Liver (tissue), 9 donors: ENCODE results near the gene CD6. TPM values are rescaled to one million over a fixed set of nuclear protein-coding genes. Genes with fewer than 3 reads are reported as not detected.

Experiments
- DNase-seq: peaks from one replicate; pipeline ENCODE4 v3.0.0-alpha.2; 2017; ENCODE audit warnings: low spot score
- H3K27ac ChIP-seq, 2 donors: one replicate each; pipeline ENCODE4 v1.7.0; 2013; ENCODE audit warnings: inconsistent platforms in 2 of 2, low read length in 2 of 2, control low read depth in 1 of 2, low read depth in 1 of 2, mild to moderate bottlenecking in 1 of 2
- H3K27me3 ChIP-seq, 4 donors: one replicate each; pipeline versions ENCODE4 v1.6.1 to v1.7.0; 2013; ENCODE audit warnings: low read length in 3 of 4, inconsistent platforms in 1 of 4, mild to moderate bottlenecking in 1 of 4, moderate library complexity in 1 of 4; ENCODE audit not compliant: control insufficient read depth in 4 of 4, insufficient read depth in 4 of 4
- H3K36me3 ChIP-seq, 4 donors: one replicate each; pipeline versions ENCODE4 v1.6.1 to v1.7.0; 2013; ENCODE audit warnings: low read length in 3 of 4, mild to moderate bottlenecking in 3 of 4, low read depth in 1 of 4, moderate library complexity in 1 of 4; ENCODE audit not compliant: control insufficient read depth in 4 of 4, insufficient read depth in 3 of 4
- H3K4me1 ChIP-seq, 4 donors: one replicate each; pipeline versions ENCODE4 v1.6.1 to v1.7.0; 2013; ENCODE audit warnings: low read length in 3 of 4, mild to moderate bottlenecking in 3 of 4, moderate library complexity in 1 of 4; ENCODE audit not compliant: control insufficient read depth in 4 of 4, insufficient read depth in 4 of 4
- H3K4me3 ChIP-seq, 3 donors: one replicate each; pipeline versions ENCODE4 v1.6.1 to v1.7.0; 2013; ENCODE audit warnings: low read length in 3 of 3, control low read depth in 1 of 3, low read depth in 1 of 3, mild to moderate bottlenecking in 1 of 3
- H3K9ac ChIP-seq, 2 donors: one replicate each; pipeline ENCODE4 v1.7.0; 2013; ENCODE audit warnings: low read length in 2 of 2, mild to moderate bottlenecking in 2 of 2, moderate library complexity in 2 of 2, control low read depth in 1 of 2, low read depth in 1 of 2
- H3K9me3 ChIP-seq, 4 donors: one replicate each; pipeline versions ENCODE4 v1.6.1 to v1.7.0; 2013; ENCODE audit warnings: low read length in 3 of 4; ENCODE audit not compliant: control insufficient read depth in 4 of 4
- ATF3 ChIP-seq: IDR thresholded peaks from 2 replicates; pipeline ENCODE4 v1.6.1; 2016; ENCODE audit warnings: antibody characterized with exemption
- CTCF ChIP-seq: fragments of 150-350 bp; IDR thresholded peaks from 2 replicates; pipeline ENCODE4 v1.5.1; 2017; ENCODE audit warnings: improper control_type of control experiment, low read depth, low read length; ENCODE audit not compliant: missing input control
- EGR1 ChIP-seq, 2 donors: IDR thresholded peaks; 2 replicates each; pipeline ENCODE4 v1.6.1; 2016 to 2018; ENCODE audit warnings: antibody characterized with exemption in 2 of 2, low read depth in 2 of 2
- FOXA1 ChIP-seq: IDR thresholded peaks from 2 replicates; pipeline ENCODE4 v1.6.1; 2016; ENCODE audit warnings: antibody characterized with exemption
- FOXA2 ChIP-seq: IDR thresholded peaks from 2 replicates; pipeline ENCODE4 v1.6.1; 2016; ENCODE audit warnings: antibody characterized with exemption
- GABPA ChIP-seq, 2 donors: IDR thresholded peaks in 1 of 2; conservative IDR thresholded peaks in 1 of 2; 2 replicates each; pipeline ENCODE4 v1.6.1; 2016; ENCODE audit warnings: antibody characterized with exemption in 2 of 2, mild to moderate bottlenecking in 1 of 2, moderate library complexity in 1 of 2
- HNF4A ChIP-seq, 2 donors: conservative IDR thresholded peaks; 2 replicates each; pipeline ENCODE4 v1.6.1; 2016; ENCODE audit warnings: antibody characterized with exemption in 2 of 2, mild to moderate bottlenecking in 2 of 2
- HNF4G ChIP-seq: IDR thresholded peaks from 2 replicates; pipeline ENCODE4 v1.6.1; 2016; ENCODE audit warnings: antibody characterized with exemption
- JUND ChIP-seq, 2 donors: IDR thresholded peaks; 2 replicates each; pipeline ENCODE4 v1.6.1; 2016; ENCODE audit warnings: antibody characterized with exemption in 2 of 2
- MAX ChIP-seq: IDR thresholded peaks from 2 replicates; pipeline ENCODE4 v1.6.1; 2016; ENCODE audit warnings: antibody characterized with exemption
- NR2F2 ChIP-seq: IDR thresholded peaks from 2 replicates; pipeline ENCODE4 v1.6.1; 2016; ENCODE audit warnings: antibody characterized with exemption
- RAD21 ChIP-seq, 2 donors: IDR thresholded peaks; 2 replicates each; pipeline ENCODE4 v1.6.1; 2016; ENCODE audit warnings: antibody characterized with exemption in 2 of 2, mild to moderate bottlenecking in 2 of 2
- REST ChIP-seq: IDR thresholded peaks from 2 replicates; pipeline ENCODE4 v1.6.1; 2016; ENCODE audit warnings: antibody characterized with exemption, mild to moderate bottlenecking
- RXRA ChIP-seq, 2 donors: IDR thresholded peaks; 2 replicates each; pipeline ENCODE4 v1.6.1; 2017 to 2018; ENCODE audit warnings: antibody characterized with exemption in 2 of 2, mild to moderate bottlenecking in 1 of 2
- SP1 ChIP-seq: IDR thresholded peaks from 2 replicates; pipeline ENCODE4 v1.6.1; 2018; ENCODE audit warnings: antibody characterized with exemption, mild to moderate bottlenecking
- TAF1 ChIP-seq: conservative IDR thresholded peaks from 2 replicates; pipeline ENCODE4 v1.6.1; 2016; ENCODE audit warnings: antibody characterized with exemption, mild to moderate bottlenecking
- YY1 ChIP-seq: IDR thresholded peaks from 2 replicates; pipeline ENCODE4 v1.6.1; 2016; ENCODE audit warnings: antibody characterized with exemption, mild to moderate bottlenecking
- ZBTB33 ChIP-seq: IDR thresholded peaks from 2 replicates; pipeline ENCODE4 v1.6.1; 2016; ENCODE audit warnings: antibody characterized with exemption
- WGBS: extraction: QIAGEN DNeasy Blood & Tissue Kit; methylation state at CpG from one replicate; pipeline ENCODE4 v1.1.7; 2013; 5-methylcytosine and 5-hydroxymethylcytosine counted together
- polyA plus RNA-seq, 2 donors: library from polyadenylated mRNA; stranded (reverse) in 1 of 2; unstranded in 1 of 2; fragments of 200-250 nt in 1 of 2; fragments of >200 nt in 1 of 2; fragmentation: Nextera tagmentation in 1 of 2; extraction: Ambion mirVana in 1 of 2; gene quantifications; one replicate each; pipeline versions ENCODE4 v1.2.1 to v1.2.3, GENCODE V29; 2013 to 2015
- total RNA-seq, 2 donors: library from RNA; depleted of rRNA; stranded (reverse); fragments of >200 nt; gene quantifications; one replicate each; pipeline ENCODE4 v1.2.3, GENCODE V29; 2014
- donor health status: healthy.
- donor health status: healthy.
- donor health status: healthy.
- donor health status: healthy.
- donor health status: healthy.

Gene CD6
- total and polyA plus RNA-seq, 4 donors = 0.31 to 0.59 (median 0.45) TPM

- no peak overlapping the region for H3K4me3 ChIP-seq
- H3K9ac ChIP-seq = no peak overlapping the region
- 54% methylated on average over 5 of the region's 5 CpGs for WGBS
- no peaks in the 10 kb centered on the region for H3K4me1 ChIP-seq
- H3K9me3 ChIP-seq = peaks cover 0 to 3% (median 0%) of the 10 kb centered on the region in 4 donors
- DNase-seq = no peak
- H3K27ac ChIP-seq = no peak overlapping the region
- peaks cover 0 to 10% (median 0%) of the 10 kb centered on the region in 4 donors for H3K27me3 ChIP-seq
- no peaks in the 10 kb centered on the region for H3K36me3 ChIP-seq
- no peak for TF ChIP-seq RAD21 (IDR thresholded peaks at IDR 0.05)
- TF ChIP-seq SP1 = no peak
- no peak for TF ChIP-seq HNF4A (conservative IDR thresholded peaks at IDR 0.05)
- no peak for TF ChIP-seq GABPA (IDR thresholded peaks at IDR 0.05 in 1 of 2, conservative IDR thresholded peaks at IDR 0.05 in 1 of 2)
- no peak for TF ChIP-seq NR2F2
- no peak for TF ChIP-seq FOXA1
- no peak for TF ChIP-seq ZBTB33
- no peak for TF ChIP-seq ATF3
- TF ChIP-seq TAF1 = no peak
- TF ChIP-seq REST = no peak
- TF ChIP-seq RXRA (IDR thresholded peaks at IDR 0.05) = no peak
- no peak for TF ChIP-seq CTCF
- TF ChIP-seq EGR1 (IDR thresholded peaks at IDR 0.05; ENCODE audit: low read depth in 2 of 2) = no peak
- TF ChIP-seq MAX = no peak
- TF ChIP-seq FOXA2 = no peak
- TF ChIP-seq HNF4G = no peak
- TF ChIP-seq YY1 = no peak
- TF ChIP-seq JUND (IDR thresholded peaks at IDR 0.05) = no peak
Observed at GRCh38 chr11:61025821-61026120, 54.3 kb downstream of the CD6 start.
